Measurements from ENCODE around the gene MGAT5.

DNA sequence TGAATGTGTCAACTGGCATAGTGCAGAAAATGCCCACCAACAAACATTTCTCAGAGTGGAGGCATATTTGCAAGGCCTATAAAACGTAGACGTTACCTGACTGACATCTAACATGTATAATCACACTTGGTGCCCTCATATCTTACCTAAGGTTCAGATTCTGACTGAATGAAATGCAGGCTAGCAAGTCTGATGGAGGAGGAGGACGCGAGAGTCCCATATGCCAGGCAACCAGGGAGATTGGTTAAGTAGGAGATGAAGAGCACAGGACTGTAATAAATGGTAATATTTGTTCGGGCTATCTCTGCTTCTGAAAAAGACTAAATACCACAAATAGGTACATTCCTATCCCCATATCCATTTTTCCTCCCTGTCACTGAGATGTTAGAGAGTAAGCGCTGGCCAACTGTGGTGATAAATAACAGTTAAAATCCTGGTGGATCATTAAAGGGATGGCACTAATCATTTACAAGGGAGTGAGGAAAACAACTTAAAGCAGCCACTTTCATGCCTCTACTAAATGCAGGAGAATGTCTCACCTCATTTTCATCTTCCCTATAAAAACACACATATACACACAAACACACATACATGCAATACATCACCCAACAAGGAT lies 247.7 kb downstream of the MGAT5 start:
- TF ChIP-seq, protein P1, sequence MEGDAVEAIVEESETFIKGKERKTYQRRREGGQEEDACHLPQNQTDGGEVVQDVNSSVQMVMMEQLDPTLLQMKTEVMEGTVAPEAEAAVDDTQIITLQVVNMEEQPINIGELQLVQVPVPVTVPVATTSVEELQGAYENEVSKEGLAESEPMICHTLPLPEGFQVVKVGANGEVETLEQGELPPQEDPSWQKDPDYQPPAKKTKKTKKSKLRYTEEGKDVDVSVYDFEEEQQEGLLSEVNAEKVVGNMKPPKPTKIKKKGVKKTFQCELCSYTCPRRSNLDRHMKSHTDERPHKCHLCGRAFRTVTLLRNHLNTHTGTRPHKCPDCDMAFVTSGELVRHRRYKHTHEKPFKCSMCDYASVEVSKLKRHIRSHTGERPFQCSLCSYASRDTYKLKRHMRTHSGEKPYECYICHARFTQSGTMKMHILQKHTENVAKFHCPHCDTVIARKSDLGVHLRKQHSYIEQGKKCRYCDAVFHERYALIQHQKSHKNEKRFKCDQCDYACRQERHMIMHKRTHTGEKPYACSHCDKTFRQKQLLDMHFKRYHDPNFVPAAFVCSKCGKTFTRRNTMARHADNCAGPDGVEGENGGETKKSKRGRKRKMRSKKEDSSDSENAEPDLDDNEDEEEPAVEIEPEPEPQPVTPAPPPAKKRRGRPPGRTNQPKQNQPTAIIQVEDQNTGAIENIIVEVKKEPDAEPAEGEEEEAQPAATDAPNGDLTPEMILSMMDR (IDR thresholded peaks at IDR 0.05): no peak
- no peak for TF ChIP-seq EP300 (IDR thresholded peaks at IDR 0.05)
